Loucy (cell line): ENCODE measurements around the gene ANXA8.
"Not testable (repeated sequence)": the region's sequence is repeated elsewhere in the genome, so short reads cannot be mapped to it uniquely, and the experiment has no call there.

Experiments used
- H2AFZ ChIP-seq: fragments of 200-600 bp; sonication (generic); 2 replicates; pipeline ENCODE4 v1.6.0; 2016; ENCODE audit warnings: antibody characterized with exemption, mild to moderate bottlenecking, low read length, moderate library complexity
- H3F3A ChIP-seq: fragments of 200-600 bp; 2 replicates; pipeline ENCODE4 v1.6.0; 2016; ENCODE audit warnings: antibody characterized with exemption, low read depth, mild to moderate bottlenecking
- H3K27me3 ChIP-seq: fragments of 200-600 bp; sonication (generic); 2 replicates; pipeline ENCODE4 v1.6.1; 2014; ENCODE audit warnings: low read length, mild to moderate bottlenecking; ENCODE audit not compliant: insufficient read depth, poor library complexity, severe bottlenecking
- H3K36me3 ChIP-seq: fragments of 200-600 bp; sonication (generic); 2 replicates; pipeline ENCODE4 v1.6.1; 2016; ENCODE audit warnings: low read length; ENCODE audit not compliant: insufficient read depth
- H3K4me1 ChIP-seq: fragments of 200-600 bp; sonication (generic); 2 replicates; pipeline ENCODE4 v1.5.1; 2014; ENCODE audit warnings: low read length, mild to moderate bottlenecking; ENCODE audit not compliant: insufficient read depth, poor library complexity, severe bottlenecking
- H3K4me2 ChIP-seq: fragments of 200-600 bp; sonication (generic); 2 replicates; pipeline ENCODE4 v1.6.0; 2014; ENCODE audit warnings: antibody characterized with exemption, low read length, low read depth, mild to moderate bottlenecking; ENCODE audit not compliant: poor library complexity, severe bottlenecking
- H3K4me3 ChIP-seq: fragments of 200-600 bp; sonication (generic); 2 replicates; pipeline ENCODE4 v1.5.1; 2014; ENCODE audit warnings: low read length, mild to moderate bottlenecking, mixed read lengths; ENCODE audit not compliant: poor library complexity, severe bottlenecking
- H3K79me2 ChIP-seq: fragments of 200-600 bp; sonication (generic); 2 replicates; pipeline ENCODE4 v1.6.1; 2014; ENCODE audit warnings: low read length; ENCODE audit not compliant: insufficient read depth
- H3K9ac ChIP-seq: fragments of 200-600 bp; sonication (generic); 2 replicates; pipeline ENCODE4 v1.6.0; 2014; ENCODE audit warnings: mild to moderate bottlenecking, low read depth, low read length, moderate library complexity; ENCODE audit not compliant: poor library complexity, severe bottlenecking
- H3K9me2 ChIP-seq: fragments of 200-600 bp; sonication (generic); replicated peaks from 2 replicates; pipeline ENCODE4 v1.6.1; 2016; ENCODE audit warnings: low read depth, low read length, mixed read lengths
- H3K9me3 ChIP-seq: fragments of 200-600 bp; sonication (generic); 2 replicates; pipeline ENCODE4 v1.6.1; 2014; ENCODE audit warnings: mild to moderate bottlenecking, antibody characterized with exemption, low read length, low read depth; ENCODE audit not compliant: insufficient read depth
- H4K20me1 ChIP-seq: fragments of 200-600 bp; sonication (generic); 2 replicates; pipeline ENCODE4 v1.6.0; 2014; ENCODE audit warnings: antibody characterized with exemption, low read length, mild to moderate bottlenecking; ENCODE audit not compliant: insufficient read depth, poor library complexity, severe bottlenecking

Gene ANXA8

GRCh38 chr10:47472647-47473046, 11.3 kb downstream of the ANXA8 start:
- H3K27me3 ChIP-seq, H2AFZ ChIP-seq, H3K9me2 ChIP-seq, H3K9ac ChIP-seq, H3F3A ChIP-seq, H3K4me1 ChIP-seq, H3K4me3 ChIP-seq, H3K36me3 ChIP-seq, H3K4me2 ChIP-seq, H3K9me3 ChIP-seq, H3K79me2 ChIP-seq, H4K20me1 ChIP-seq: not testable (repeated sequence)

GRCh38 chr10:47472072-47472471, 11.8 kb downstream of the ANXA8 start:
- H3K27me3 ChIP-seq, H2AFZ ChIP-seq, H3K4me1 ChIP-seq, H3K9me2 ChIP-seq, H3K9ac ChIP-seq, H3K36me3 ChIP-seq, H3F3A ChIP-seq, H3K4me3 ChIP-seq, H3K4me2 ChIP-seq, H3K9me3 ChIP-seq, H3K79me2 ChIP-seq, H4K20me1 ChIP-seq: not testable (repeated sequence)

- not testable (repeated sequence) for H2AFZ ChIP-seq, H3K27me3 ChIP-seq, H3K9me3 ChIP-seq, H4K20me1 ChIP-seq, H3K9ac ChIP-seq, H3K9me2 ChIP-seq, H3K4me3 ChIP-seq, H3K79me2 ChIP-seq, H3F3A ChIP-seq, H3K4me1 ChIP-seq, H3K36me3 ChIP-seq, H3K4me2 ChIP-seq
These were observed 15.0 kb downstream of the ANXA8 start for GRCh38 chr10:47468731-47469528.

- not testable (repeated sequence) for H2AFZ ChIP-seq, H3K4me3 ChIP-seq, H3K9ac ChIP-seq, H3K36me3 ChIP-seq, H3F3A ChIP-seq, H3K9me3 ChIP-seq, H4K20me1 ChIP-seq, H3K4me2 ChIP-seq, H3K9me2 ChIP-seq, H3K79me2 ChIP-seq, H3K27me3 ChIP-seq, H3K4me1 ChIP-seq
These were observed 16.0 kb downstream of the ANXA8 start for GRCh38 chr10:47467957-47468356.

GRCh38 chr10:47467458-47467857, 16.5 kb downstream of the ANXA8 start:
- H3K9me2 ChIP-seq, H3K4me1 ChIP-seq, H3K36me3 ChIP-seq, H2AFZ ChIP-seq, H3K4me2 ChIP-seq, H3K9ac ChIP-seq, H3K79me2 ChIP-seq, H3K4me3 ChIP-seq, H3F3A ChIP-seq, H3K9me3 ChIP-seq, H4K20me1 ChIP-seq, H3K27me3 ChIP-seq: not testable (repeated sequence)

- not testable (repeated sequence) for H3K79me2 ChIP-seq, H3K9me2 ChIP-seq, H3K4me3 ChIP-seq, H3K4me1 ChIP-seq, H2AFZ ChIP-seq, H4K20me1 ChIP-seq, H3K9me3 ChIP-seq, H3K36me3 ChIP-seq, H3K9ac ChIP-seq, H3K27me3 ChIP-seq, H3F3A ChIP-seq, H3K4me2 ChIP-seq
These were observed 18.5 kb downstream of the ANXA8 start for GRCh38 chr10:47465216-47465917.

- H3F3A ChIP-seq = not testable (repeated sequence)
These were observed 21.1 kb downstream of the ANXA8 start for GRCh38 chr10:47462577-47463358.

More at GRCh38 chr10:47462577-47463358, 21.1 kb downstream of the ANXA8 start:
- H3K27me3 ChIP-seq, H3K4me3 ChIP-seq, H3K4me1 ChIP-seq, H3K9me3 ChIP-seq, H3K9ac ChIP-seq, H2AFZ ChIP-seq, H4K20me1 ChIP-seq, H3K4me2 ChIP-seq, H3K79me2 ChIP-seq, H3K9me2 ChIP-seq, H3K36me3 ChIP-seq: not testable (repeated sequence)
